Stomach (tissue), 4 donors: Measurements from ENCODE around the gene ADORA2B.

Source experiments
- CTCF ChIP-seq, 7 experiments: fragments of 450-650 bp in 4 of 7; fragments of 200-600 bp in 3 of 7; sonication (generic) in 3 of 7; IDR thresholded peaks; one replicate each; pipeline ENCODE4 v1.5.1; 2016 to 2019; ENCODE audit warnings: antibody characterized with exemption in 7 of 7, control low read depth in 2 of 7, mild to moderate bottlenecking in 1 of 7
- POLR2A ChIP-seq, 4 donors: fragments of 450-650 bp; IDR thresholded peaks; one replicate each; pipeline ENCODE4 v1.6.1; 2016; ENCODE audit warnings: antibody characterized with exemption in 4 of 4, control low read depth in 2 of 4, mild to moderate bottlenecking in 1 of 4, moderate library complexity in 1 of 4

- TF ChIP-seq CTCF (IDR thresholded peaks at IDR 0.05) (no peak), POLR2A (IDR thresholded peaks at IDR 0.05) (no peak)
Measured at GRCh38 chr17:15963670-15964110, 18.8 kb downstream of the ADORA2B start.
